ENCODE results near the gene C1orf159.

C1orf159 gene

GRCh38 chr1:1049318-1050165 is 66.3 kb downstream of the C1orf159 start:
- no peak for DNase-seq

- no peak for DNase-seq
These were observed 67.1 kb downstream of the C1orf159 start for GRCh38 chr1:1048765-1049164.

GRCh38 chr1:1047963-1048362 is 67.9 kb downstream of the C1orf159 start:
- no peak for DNase-seq

GRCh38 chr1:1047407-1047806 is 68.5 kb downstream of the C1orf159 start:
- DNase-seq = no peak

- DNase-seq = no peak
These were observed 69.1 kb downstream of the C1orf159 start for GRCh38 chr1:1046767-1047166.

- no peak for DNase-seq
These were observed 69.6 kb downstream of the C1orf159 start for GRCh38 chr1:1046243-1046642.

GRCh38 chr1:1045129-1045528 is 70.8 kb downstream of the C1orf159 start:
- no peak for DNase-seq

- DNase-seq = no peak
These were observed 71.3 kb downstream of the C1orf159 start for GRCh38 chr1:1044455-1045078.

- no peak for DNase-seq
These were observed 72.0 kb downstream of the C1orf159 start for GRCh38 chr1:1043921-1044320.

GRCh38 chr1:1043411-1043810 is 72.5 kb downstream of the C1orf159 start:
- no peak for DNase-seq

GRCh38 chr1:1042835-1043234 is 73.1 kb downstream of the C1orf159 start:
- DNase-seq = no peak

GRCh38 chr1:1041873-1042272 is 74.0 kb downstream of the C1orf159 start:
- no peak for DNase-seq

- no peak for DNase-seq
These were observed 74.8 kb downstream of the C1orf159 start for GRCh38 chr1:1041092-1041523.

- no peak for DNase-seq
These were observed 75.6 kb downstream of the C1orf159 start for GRCh38 chr1:1040004-1040991.

GRCh38 chr1:1039145-1039910 is 76.6 kb downstream of the C1orf159 start:
- no peak for DNase-seq

- no peak for DNase-seq
These were observed 77.2 kb downstream of the C1orf159 start for GRCh38 chr1:1038694-1039093.

- DNase-seq = no peak
These were observed 78.2 kb downstream of the C1orf159 start for GRCh38 chr1:1037366-1038327.

- DNase-seq = no peak
These were observed 80.5 kb downstream of the C1orf159 start for GRCh38 chr1:1035291-1035943.

- no peak for DNase-seq
These were observed 81.5 kb downstream of the C1orf159 start for GRCh38 chr1:1034439-1034781.

- DNase-seq = no peak
These were observed 82.0 kb downstream of the C1orf159 start for GRCh38 chr1:1033731-1034438.

Measured in GOT3 (cell line).